Bone marrow (tissue), 2 donors: ENCODE results near the gene FAM83F.
"Not testable (repeated sequence)": the region's sequence is repeated elsewhere in the genome, so short reads cannot be mapped to it uniquely, and the experiment has no call there.

Experiments
- DNase-seq, 2 donors: peaks; one replicate each; lab custom pipeline; 2025; lab: John Stamatoyannopoulos, UW

The FAM83F gene

DNA sequence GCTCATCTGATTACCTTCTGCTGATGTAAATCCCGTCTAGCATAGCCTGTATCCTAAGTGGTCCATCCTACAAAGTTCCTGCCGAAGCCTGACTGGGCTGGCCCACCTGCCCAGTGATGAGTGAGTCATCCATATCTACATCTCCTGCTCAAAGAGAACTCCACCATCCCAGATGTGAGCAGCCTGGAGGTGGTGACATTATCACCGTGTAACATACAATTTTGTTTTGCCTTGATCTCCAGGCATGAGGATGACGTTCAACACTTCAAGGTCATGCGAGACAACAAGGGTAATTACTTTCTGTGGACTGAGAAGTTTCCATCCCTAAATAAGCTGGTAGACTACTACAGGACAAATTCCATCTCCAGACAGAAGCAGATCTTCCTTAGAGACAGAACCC, 29.0 kb upstream of the FAM83F start:
- no peak for DNase-seq

DNA sequence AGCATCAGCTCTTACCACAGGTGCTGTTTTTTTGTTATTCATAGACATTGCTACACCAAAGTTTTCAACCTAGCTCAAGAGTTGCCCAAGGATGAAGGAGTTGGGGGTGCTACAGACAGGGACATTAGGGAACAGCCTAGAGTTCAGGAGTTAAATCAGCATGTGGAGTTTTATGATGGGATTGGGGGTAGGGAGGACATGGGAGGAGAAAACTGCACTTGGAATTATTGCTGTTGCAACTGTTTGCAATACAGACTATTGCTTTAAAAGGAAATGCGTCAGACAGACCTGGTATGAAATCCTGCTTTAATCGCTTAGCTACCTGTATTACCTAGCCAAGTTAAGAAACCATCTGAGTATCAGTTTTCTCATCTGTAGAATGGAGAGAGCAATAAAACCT, 28.3 kb upstream of the FAM83F start:
- DNase-seq, result no peak

- DNase-seq, result no peak
Observed at GRCh38 chr22:39967103-39967829, 27.5 kb upstream of the FAM83F start.

DNA sequence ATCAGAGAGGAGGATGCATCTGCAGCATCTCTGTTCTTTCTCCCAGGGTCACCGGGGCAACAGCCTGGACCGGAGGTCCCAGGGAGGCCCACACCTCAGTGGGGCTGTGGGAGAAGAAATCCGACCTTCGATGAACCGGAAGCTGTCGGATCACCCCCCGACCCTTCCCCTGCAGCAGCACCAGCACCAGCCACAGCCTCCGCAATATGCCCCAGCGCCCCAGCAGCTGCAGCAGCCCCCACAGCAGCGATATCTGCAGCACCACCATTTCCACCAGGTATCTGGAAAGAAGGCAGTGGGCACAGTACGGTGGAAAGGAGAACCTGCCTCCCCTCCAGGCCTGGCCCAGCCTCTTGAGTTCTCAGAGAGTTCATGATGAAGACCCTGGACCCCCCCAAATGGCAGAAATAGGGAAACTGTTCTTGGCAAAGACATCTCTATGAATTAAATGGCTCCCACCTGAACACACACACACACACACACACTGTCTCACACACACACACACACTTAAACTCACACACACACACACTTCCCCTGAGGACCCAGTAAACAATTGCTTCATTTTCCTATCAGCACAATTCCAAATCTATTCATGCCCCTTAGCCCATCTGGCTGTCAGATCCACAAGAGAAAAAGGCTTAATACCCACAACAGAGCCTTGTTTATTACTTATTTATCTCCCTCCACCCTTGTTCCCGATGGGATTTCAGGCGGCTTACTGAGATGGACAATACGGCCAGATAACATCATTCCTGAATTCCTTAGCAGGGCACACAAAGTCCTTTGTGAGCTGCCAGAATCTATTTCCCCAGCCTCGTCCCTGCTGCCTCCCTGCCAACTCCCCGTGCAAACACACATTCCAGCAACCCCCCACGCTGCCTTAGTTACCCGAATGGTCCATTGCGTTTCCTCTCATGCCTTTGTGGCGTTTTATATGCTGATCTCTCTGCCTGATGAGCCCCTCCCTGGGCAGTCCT, 26.5 kb upstream of the FAM83F start:
- DNase-seq, result no peak

DNA sequence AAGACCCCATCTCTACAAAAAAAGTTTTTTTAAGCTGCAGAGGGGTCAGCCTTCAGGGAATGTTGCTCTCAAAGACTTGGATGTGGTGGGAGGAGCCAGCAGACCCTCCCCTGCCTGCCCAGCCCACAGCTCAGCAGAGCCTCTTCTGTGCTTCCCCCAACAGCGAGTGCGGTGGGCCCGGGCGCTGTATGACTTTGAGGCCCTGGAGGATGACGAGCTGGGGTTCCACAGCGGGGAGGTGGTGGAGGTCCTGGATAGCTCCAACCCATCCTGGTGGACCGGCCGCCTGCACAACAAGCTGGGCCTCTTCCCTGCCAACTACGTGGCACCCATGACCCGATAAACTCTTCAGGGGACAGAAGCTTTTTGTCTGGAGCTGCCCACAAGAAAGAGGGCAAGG, 24.0 kb upstream of the FAM83F start:
- no peak for DNase-seq

GRCh38 chr22:39972641-39973040, 22.1 kb upstream of the FAM83F start:
- no peak for DNase-seq

DNA sequence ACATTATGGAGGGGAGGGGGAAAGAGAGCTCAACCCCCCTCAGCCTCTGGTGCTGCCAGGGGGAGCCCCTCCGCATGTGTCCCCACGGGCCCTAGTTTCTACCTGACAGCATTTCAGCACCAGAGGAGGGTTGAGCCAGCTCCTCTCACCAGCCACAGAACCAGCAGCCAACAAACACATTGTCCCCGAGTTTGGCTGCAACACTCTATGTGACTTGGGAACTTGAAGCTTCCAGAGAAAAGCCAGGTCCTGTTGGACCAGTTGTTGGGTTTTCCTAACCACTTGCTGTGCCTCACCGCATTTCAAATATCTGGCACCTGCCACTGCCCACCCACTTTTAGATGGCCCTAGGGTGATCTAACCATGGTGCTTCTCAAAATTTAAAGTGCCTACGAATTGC, 21.1 kb upstream of the FAM83F start:
- no peak for DNase-seq

DNA sequence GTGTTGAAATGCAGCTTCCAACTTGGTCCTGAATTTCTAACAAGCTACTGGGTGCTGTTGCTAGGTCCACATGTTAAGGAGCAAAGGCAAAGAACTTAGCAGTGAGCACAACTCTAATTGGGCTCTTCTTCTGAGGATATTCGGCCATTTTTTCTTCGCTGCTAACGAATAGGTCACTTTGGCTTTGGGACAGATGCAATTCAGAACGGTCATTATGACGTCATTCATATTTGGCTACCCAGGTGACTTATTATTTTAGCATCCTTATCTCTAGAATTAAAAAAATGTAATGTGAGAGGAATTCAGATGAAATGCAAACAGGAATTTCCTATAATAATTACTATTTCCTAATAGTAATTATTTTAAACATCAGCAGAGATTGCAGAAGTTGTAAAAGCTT, 20.7 kb upstream of the FAM83F start:
- DNase-seq, result no peak

DNA sequence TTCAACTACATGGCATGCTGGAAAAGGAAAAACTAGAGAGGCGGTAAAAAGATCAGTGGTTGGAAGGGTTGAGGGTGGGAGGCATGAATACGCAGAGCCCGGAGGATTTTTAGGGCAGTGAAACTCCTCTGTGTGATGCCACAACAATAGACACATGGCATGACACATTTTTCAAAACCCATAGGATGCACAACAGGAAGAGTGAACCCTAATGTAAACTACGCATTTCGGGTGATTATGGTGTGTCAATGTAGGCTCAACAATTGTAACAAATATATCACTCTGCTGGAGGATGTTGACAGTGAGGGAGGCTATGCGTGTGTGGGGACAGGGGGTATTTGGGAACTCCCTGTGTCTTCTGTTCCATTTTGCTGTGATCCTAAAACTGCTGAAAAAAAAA, 15.7 kb upstream of the FAM83F start:
- DNase-seq, result no peak

DNA sequence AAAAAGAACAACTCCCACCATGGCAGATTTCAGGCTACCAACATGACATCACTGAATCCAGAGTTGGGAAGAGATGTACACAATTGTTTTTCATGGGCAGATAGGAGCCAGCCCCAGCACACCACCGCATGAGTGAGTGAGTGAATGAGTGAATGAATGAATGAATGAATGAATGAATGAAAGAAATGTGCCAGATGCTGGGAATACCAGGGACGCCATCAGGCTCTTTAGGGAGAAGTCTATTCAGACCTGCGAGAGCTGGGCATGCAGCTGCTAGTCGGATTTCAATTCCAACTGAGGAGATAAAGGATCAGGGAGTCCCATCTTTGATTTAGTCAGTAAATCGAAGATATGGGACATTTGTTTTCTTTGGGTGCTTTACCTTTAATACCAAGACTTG, 15.3 kb upstream of the FAM83F start:
- no peak for DNase-seq

DNA sequence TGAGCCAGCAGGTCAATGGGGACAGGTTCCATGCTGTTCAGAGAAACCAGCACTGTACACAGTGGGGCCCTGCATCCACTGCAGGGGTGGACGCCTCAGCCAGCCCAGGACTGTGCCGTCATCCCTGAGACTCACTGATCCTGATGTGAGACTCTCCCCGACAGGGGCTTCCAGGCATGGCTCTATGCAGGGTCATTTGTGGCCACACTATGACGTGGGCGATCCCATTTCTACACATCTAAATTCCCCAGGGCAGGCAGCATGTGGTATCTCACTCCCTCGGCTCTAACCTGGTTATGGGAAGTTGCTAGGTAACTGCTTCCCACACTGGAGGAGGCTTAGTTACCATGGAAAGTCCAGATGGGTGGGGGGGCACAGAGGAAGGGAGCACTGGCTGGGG, 14.2 kb upstream of the FAM83F start:
- DNase-seq, result no peak

GRCh38 chr22:39983346-39983745, 11.4 kb upstream of the FAM83F start:
- no peak for DNase-seq

DNA sequence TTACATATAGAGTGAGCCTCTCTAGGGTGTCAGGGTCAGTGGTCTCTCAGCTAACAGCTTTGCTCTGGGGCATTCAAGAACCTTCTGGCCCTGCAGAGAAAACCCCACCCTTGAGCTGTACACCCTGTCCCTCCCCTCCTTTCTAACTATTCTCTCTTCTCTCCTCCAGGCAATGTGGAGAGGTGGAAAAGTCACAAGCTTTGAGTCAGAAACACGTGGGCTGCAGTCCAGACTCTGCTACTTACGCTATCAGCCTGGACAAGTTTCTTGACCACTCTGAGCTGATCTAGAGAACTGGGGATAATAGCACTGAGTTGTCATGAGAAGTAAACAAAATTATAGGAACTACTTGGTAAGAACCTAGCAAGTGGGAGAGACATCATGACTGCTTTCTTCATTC, 10.7 kb upstream of the FAM83F start:
- DNase-seq, result no peak

- no peak for DNase-seq
Observed at GRCh38 chr22:39984746-39985145, 10.0 kb upstream of the FAM83F start.

- DNase-seq, result no peak
Observed at GRCh38 chr22:39985383-39986035, 9.2 kb upstream of the FAM83F start.

- no peak for DNase-seq
Observed at GRCh38 chr22:39988386-39989114, 6.2 kb upstream of the FAM83F start.

DNA sequence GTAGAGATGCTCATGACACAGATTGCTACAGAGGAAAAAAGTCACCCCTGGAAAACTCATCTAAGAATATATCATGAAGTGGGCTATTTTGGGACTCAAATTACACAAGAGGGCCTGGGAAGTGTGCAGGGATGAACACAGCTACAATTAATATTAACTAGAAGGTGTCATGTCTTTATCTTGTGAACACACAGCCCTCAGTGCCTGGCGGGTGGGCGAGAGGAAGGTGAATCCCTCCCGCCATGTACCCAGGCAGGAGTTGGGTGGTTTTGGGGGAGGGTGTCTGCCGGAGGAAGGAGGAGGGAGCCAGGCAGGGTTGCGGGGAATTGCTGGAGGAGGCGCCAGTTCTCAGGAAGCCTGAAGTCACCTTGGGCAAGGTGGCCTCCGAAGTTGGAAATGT, 5.1 kb upstream of the FAM83F start:
- no peak for DNase-seq

DNA sequence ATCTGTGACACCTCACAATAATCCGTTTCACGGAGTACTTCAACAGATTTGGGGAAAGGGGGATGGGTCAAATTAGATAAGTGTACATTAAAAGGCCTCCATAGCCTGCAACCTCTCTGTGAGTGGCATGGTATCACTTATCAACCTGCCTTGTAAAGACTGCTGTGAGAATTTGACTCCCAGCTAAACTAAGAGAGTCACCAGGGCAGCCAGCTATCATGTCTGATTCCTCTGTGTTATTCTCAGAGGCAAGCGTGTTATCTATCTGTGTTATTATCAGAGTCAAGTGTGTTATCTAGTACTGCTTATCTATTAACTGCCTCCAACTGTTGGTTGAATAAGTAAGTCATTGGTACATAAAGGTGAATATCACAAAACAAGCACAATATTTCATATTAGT, 4.1 kb upstream of the FAM83F start:
- no peak for DNase-seq

DNA sequence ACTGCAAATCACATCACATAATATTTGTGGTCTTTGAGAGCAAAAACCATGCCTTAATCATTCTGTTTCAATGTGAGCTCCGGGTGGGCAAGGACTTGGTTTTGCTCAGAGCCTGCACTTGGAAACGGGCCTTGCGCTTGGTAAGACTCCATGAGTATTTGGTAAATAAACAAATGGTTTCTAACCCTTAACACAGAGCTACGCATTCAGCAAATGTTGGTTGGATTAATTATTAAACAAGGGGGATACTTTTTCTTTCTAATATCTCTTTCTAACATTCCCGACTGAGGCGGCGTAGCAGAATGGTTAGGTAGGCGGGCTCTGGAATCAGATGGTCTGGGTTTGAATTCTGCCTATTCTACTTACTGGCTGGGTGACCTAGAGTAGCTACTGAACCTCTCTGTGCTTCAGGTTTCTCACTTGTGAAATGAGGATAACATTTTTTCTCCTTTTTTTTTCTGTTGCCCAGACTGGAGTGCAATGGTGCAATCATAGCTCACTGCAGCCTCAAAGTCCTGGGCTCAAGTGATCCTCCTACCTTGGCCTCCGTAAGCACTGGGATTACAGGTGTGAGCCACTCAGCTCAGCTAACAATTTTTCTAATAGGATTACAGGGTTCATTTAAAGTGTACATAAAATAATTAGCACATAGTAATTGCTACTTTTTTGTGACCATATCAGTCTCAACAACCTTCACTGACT, 3.4 kb upstream of the FAM83F start:
- DNase-seq, result no peak

- no peak for DNase-seq
Observed at GRCh38 chr22:39992088-39992826, 2.5 kb upstream of the FAM83F start.

GRCh38 chr22:39992894-39993293, 1.9 kb upstream of the FAM83F start:
- DNase-seq, result not testable (repeated sequence)
